ENCODE measurements around the gene FBXL22. TPM values are rescaled to one million over a fixed set of nuclear protein-coding genes. Genes with fewer than 3 reads are reported as not detected.

Gene FBXL22
- total and polyA plus RNA-seq, 7 experiments from 2014 or later: 0.94 to 3.3 (median 1.6) TPM

DNA sequence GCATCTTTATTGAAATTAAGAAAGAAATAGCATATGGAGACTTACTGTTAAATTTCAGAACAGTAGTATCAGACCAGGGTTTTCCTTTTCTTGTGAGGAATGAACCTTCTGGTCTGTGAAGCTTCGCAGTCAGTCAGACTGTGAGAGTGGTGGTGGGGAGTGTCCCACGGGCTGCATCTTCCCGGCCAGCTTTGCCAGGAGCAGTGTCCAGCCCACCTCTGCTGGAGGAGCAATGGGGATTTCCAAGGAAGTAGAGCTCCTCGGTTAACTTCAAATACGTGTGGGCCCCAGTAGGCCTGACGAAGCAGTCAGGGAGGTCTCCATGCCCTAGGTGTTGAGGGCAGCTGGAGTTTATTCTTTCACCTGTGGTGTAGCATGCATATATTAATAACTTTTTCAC lies 40.9 kb upstream of the FBXL22 start:
- CTCF ChIA-PET: no interaction called here
- Mint-ChIP-seq H3K9me3 (no peaks in the 10 kb centered on the region), H3K4me3 (no peak overlapping the region), H3K27me3 (no peaks in the 10 kb centered on the region), H3K4me1 (peaks cover 10 to 60% (median 49%) of the 10 kb centered on the region in 7 donors), H3K27ac (peak overlapping the region in 6 of 9 donors; percentile 48 to 69 (median 64)), H3K36me3 (peaks cover 16 to 49% (median 26%) of the 10 kb centered on the region in 5 donors)
- no peak for DNase-seq
- Histone ChIP-seq H3K9me3 (ENCODE audit: control insufficient read depth in 2 of 3, low read length in 3 of 3) (no peaks in the 10 kb centered on the region), H3K27me3 (ENCODE audit: control insufficient read depth in 2 of 2, insufficient read depth in 2 of 2, low read length in 2 of 2) (no peaks in the 10 kb centered on the region), H3K4me1 (ENCODE audit: control insufficient read depth in 2 of 2, insufficient read depth in 2 of 2, low read length in 2 of 2) (peaks cover 4 to 11% of the 10 kb centered on the region in 2 donors), H3K36me3 (ENCODE audit: control insufficient read depth in 2 of 3, insufficient read depth in 3 of 3, low read length in 3 of 3) (peaks cover 8 to 45% (median 19%) of the 10 kb centered on the region in 3 experiments), H3K27ac (ENCODE audit: low read depth, low read length) (peak overlapping the region; percentile 29), H3K4me3 (ENCODE audit: low read length) (no peak overlapping the region)
- peak; percentile 20 for ATAC-seq
- intact Hi-C loops (cut with micrococcal nuclease): no loop called here
- POLR2A ChIA-PET: interaction anchor here (0.6 kb wide), 1 partner anchor 88 kb away, joined by 5 read pairs; no protein-coding TSS in a partner anchor

DNA sequence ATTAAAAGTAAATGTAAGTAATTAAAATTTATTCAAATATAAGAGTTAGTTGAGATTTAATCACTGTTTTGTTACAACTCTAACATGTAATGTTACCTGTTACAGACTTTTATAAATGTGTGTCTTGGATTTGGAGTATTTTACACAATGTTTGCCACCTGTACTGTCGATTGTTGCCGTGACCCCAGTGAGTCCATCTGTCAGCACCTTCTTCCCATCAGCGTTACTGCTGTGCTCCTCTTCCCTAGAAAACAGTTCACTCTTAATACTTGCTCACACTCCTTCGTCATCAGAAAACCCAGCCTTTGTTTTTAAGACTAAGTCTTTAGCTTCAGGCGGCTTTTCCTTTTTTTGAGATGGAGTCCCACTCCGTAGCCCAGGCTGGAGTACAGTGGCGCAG lies 40.5 kb upstream of the FBXL22 start:
- intact Hi-C loops (cut with micrococcal nuclease): no loop called here
- H3K27ac ChIP-seq (ENCODE audit: low read depth, low read length): no peak overlapping the region
- peaks cover 8 to 50% (median 21%) of the 10 kb centered on the region in 3 experiments for H3K36me3 ChIP-seq (ENCODE audit: control insufficient read depth in 2 of 3, insufficient read depth in 3 of 3, low read length in 3 of 3)
- no peaks in the 10 kb centered on the region for H3K9me3 Mint-ChIP-seq
- ChIA-PET CTCF (no interaction called here), POLR2A (interaction anchor here (0.6 kb wide), 1 partner anchor 88 kb away, joined by 5 read pairs; no protein-coding TSS in a partner anchor)
- H3K9me3 ChIP-seq (ENCODE audit: control insufficient read depth in 2 of 3, low read length in 3 of 3): no peaks in the 10 kb centered on the region
- H3K27me3 Mint-ChIP-seq: no peaks in the 10 kb centered on the region
- H3K4me3 Mint-ChIP-seq: no peak overlapping the region
- H3K27me3 ChIP-seq (ENCODE audit: control insufficient read depth in 2 of 2, insufficient read depth in 2 of 2, low read length in 2 of 2): no peaks in the 10 kb centered on the region
- H3K36me3 Mint-ChIP-seq: peaks cover 16 to 51% (median 29%) of the 10 kb centered on the region in 5 donors
- H3K4me1 Mint-ChIP-seq: peaks cover 10 to 58% (median 52%) of the 10 kb centered on the region in 7 donors
- peaks cover 4 to 11% of the 10 kb centered on the region in 2 donors for H3K4me1 ChIP-seq (ENCODE audit: control insufficient read depth in 2 of 2, insufficient read depth in 2 of 2, low read length in 2 of 2)
- ATAC-seq (no peak), DNase-seq (no peak)
- no peak overlapping the region for H3K4me3 ChIP-seq (ENCODE audit: low read length)
- peak overlapping the region in 2 of 9 donors; percentile 25 to 80 for H3K27ac Mint-ChIP-seq

DNA sequence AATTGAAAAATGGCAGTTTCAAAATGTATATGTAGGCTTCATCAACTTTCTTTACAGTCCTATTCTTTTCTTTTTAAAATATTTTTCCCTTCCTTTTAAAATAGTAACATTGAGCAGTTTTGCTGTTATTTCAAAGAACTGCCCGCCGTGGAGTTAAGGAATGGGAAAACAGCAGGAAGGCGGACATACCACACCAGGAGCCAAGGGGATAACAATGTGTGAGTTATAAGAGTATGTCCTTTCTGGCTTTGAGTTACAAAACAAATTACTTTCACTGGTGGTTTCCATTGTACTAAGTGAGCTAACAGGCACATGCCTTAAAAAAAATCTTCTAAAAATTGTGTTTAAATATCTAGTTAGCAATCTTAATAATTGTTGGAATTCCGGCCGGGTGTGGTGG lies 37.4 kb upstream of the FBXL22 start:
- H3K4me1 ChIP-seq (ENCODE audit: control insufficient read depth in 2 of 2, insufficient read depth in 2 of 2, low read length in 2 of 2): no peaks in the 10 kb centered on the region
- peaks cover 12 to 74% (median 24%) of the 10 kb centered on the region in 3 experiments for H3K36me3 ChIP-seq (ENCODE audit: control insufficient read depth in 2 of 3, insufficient read depth in 3 of 3, low read length in 3 of 3)
- Mint-ChIP-seq H3K4me1 (peaks cover 0 to 35% (median 28%) of the 10 kb centered on the region in 7 donors), H3K4me3 (no peak overlapping the region), H3K9me3 (no peaks in the 10 kb centered on the region), H3K27ac (peak overlapping the region in 2 of 9 donors; percentile 45 to 70), H3K27me3 (no peaks in the 10 kb centered on the region), H3K36me3 (peaks cover 16 to 53% (median 40%) of the 10 kb centered on the region in 5 donors)
- DNase-seq: no peak
- no peak overlapping the region for H3K4me3 ChIP-seq (ENCODE audit: low read length)
- no peaks in the 10 kb centered on the region for H3K9me3 ChIP-seq (ENCODE audit: control insufficient read depth in 2 of 3, low read length in 3 of 3)
- H3K27me3 ChIP-seq (ENCODE audit: control insufficient read depth in 2 of 2, insufficient read depth in 2 of 2, low read length in 2 of 2): no peaks in the 10 kb centered on the region
- ChIA-PET CTCF (interaction anchor here (1.5 kb wide), 1 partner anchor 14 kb away, joined by 3 read pairs; no protein-coding TSS in a partner anchor), POLR2A (interaction anchor here (0.7 kb wide), 1 partner anchor 81 kb away, joined by 3 read pairs; no protein-coding TSS in a partner anchor)
- no peak for ATAC-seq
- H3K27ac ChIP-seq (ENCODE audit: low read depth, low read length): no peak overlapping the region
- intact Hi-C loops (cut with micrococcal nuclease): no loop called here

DNA sequence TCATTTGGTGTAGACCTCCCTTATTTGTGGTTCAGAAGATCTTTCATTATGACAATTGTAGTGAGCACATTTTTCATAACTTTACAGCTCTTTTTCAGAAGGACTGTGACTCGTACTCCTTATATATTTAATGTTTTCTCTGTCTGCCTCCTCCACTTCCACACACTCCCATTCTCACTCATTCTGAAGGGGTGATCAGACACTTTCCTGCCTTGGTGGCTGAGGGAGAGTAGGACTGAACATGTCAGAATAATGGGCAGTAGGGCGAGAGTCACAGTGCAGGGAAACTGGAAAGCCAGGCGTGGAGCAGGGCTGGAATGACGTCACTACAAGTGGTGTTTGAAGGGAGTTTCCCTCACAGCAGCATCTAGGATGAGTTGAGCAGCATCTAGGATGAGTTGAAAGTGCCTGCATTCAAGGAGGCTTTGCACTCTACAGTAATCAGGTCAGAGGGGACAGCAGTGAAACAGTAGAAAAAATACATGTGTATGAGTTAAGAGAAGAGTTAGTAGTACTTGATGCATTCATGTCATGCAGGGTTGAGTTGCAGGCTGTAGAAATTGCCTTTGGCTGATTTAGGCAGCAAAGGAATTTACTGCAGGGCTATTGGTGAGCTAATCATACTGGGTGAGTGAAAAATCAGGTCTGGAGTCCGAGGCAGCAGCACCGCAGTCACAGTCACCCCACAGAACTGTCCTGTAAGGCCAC lies 36.3 kb upstream of the FBXL22 start:
- Histone ChIP-seq H3K27ac (ENCODE audit: low read depth, low read length) (no peak overlapping the region), H3K4me1 (ENCODE audit: control insufficient read depth in 2 of 2, insufficient read depth in 2 of 2, low read length in 2 of 2) (no peaks in the 10 kb centered on the region), H3K4me3 (ENCODE audit: low read length) (no peak overlapping the region), H3K36me3 (ENCODE audit: control insufficient read depth in 2 of 3, insufficient read depth in 3 of 3, low read length in 3 of 3) (peaks cover 12 to 76% (median 29%) of the 10 kb centered on the region in 3 experiments), H3K9me3 (ENCODE audit: control insufficient read depth in 2 of 3, low read length in 3 of 3) (no peaks in the 10 kb centered on the region), H3K27me3 (ENCODE audit: control insufficient read depth in 2 of 2, insufficient read depth in 2 of 2, low read length in 2 of 2) (no peaks in the 10 kb centered on the region)
- peak; percentile 26 for ATAC-seq
- Mint-ChIP-seq H3K4me1 (peaks cover 0 to 28% (median 17%) of the 10 kb centered on the region in 7 donors), H3K9me3 (no peaks in the 10 kb centered on the region), H3K36me3 (peaks cover 16 to 57% (median 36%) of the 10 kb centered on the region in 5 donors), H3K27ac (peak overlapping the region in 7 of 9 donors; percentile 29 to 88 (median 59)), H3K27me3 (no peaks in the 10 kb centered on the region), H3K4me3 (peak overlapping the region in 1 of 10 donors; percentile 20)
- ChIA-PET CTCF (no interaction called here), POLR2A (interaction anchor here (1.1 kb wide), 1 partner anchor 16 kb away, joined by 4 read pairs; no protein-coding TSS in a partner anchor)
- intact Hi-C loops (cut with micrococcal nuclease): no loop called here
- DNase-seq: peak in 1 of 9 donors; percentile 41

DNA sequence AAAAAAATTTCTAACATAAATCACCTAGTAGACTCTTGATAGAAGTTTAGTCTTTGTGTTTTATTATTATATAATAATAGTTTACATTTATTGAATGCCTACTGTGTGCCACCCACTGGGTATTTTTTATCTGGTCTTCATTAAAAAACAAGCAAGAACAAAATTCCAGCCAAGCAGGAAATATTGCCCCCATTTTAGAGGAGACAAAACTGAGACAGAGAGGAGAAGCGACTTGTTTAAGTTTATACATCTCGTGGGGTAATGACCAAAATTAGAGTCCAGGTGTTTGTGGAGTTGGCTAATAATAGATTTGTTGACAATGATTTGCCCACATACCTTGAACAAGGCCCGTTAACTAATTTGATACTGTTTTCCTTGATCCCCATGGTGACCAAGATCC lies 33.1 kb upstream of the FBXL22 start:
- ChIA-PET CTCF (interaction anchor here (0.6 to 1.2 kb wide), 4 partner anchors 18 to 98 kb away, joined by 3 to 4 read pairs (median 3); no protein-coding TSS in a partner anchor), POLR2A (interaction anchor here (0.9 to 1.9 kb wide), 2 partner anchors 36 to 62 kb away, joined by 3 to 5 read pairs; no protein-coding TSS in a partner anchor)
- no peaks in the 10 kb centered on the region for H3K27me3 Mint-ChIP-seq
- peaks cover 2 to 25% (median 9%) of the 10 kb centered on the region in 7 donors for H3K4me1 Mint-ChIP-seq
- H3K27ac Mint-ChIP-seq: peak overlapping the region in 4 of 9 donors; percentile 40 to 68 (median 60)
- Histone ChIP-seq H3K4me3 (ENCODE audit: low read length) (no peak overlapping the region), H3K36me3 (ENCODE audit: control insufficient read depth in 2 of 3, insufficient read depth in 3 of 3, low read length in 3 of 3) (peaks cover 12 to 61% (median 24%) of the 10 kb centered on the region in 3 experiments), H3K27me3 (ENCODE audit: control insufficient read depth in 2 of 2, insufficient read depth in 2 of 2, low read length in 2 of 2) (no peaks in the 10 kb centered on the region), H3K9me3 (ENCODE audit: control insufficient read depth in 2 of 3, low read length in 3 of 3) (no peaks in the 10 kb centered on the region), H3K27ac (ENCODE audit: low read depth, low read length) (no peak overlapping the region), H3K4me1 (ENCODE audit: control insufficient read depth in 2 of 2, insufficient read depth in 2 of 2, low read length in 2 of 2) (no peaks in the 10 kb centered on the region)
- peaks cover 15 to 54% (median 34%) of the 10 kb centered on the region in 5 donors for H3K36me3 Mint-ChIP-seq
- no peak overlapping the region for H3K4me3 Mint-ChIP-seq
- ATAC-seq (no peak), DNase-seq (no peak)
- no peaks in the 10 kb centered on the region for H3K9me3 Mint-ChIP-seq
- intact Hi-C loops (cut with micrococcal nuclease): no loop called here

DNA sequence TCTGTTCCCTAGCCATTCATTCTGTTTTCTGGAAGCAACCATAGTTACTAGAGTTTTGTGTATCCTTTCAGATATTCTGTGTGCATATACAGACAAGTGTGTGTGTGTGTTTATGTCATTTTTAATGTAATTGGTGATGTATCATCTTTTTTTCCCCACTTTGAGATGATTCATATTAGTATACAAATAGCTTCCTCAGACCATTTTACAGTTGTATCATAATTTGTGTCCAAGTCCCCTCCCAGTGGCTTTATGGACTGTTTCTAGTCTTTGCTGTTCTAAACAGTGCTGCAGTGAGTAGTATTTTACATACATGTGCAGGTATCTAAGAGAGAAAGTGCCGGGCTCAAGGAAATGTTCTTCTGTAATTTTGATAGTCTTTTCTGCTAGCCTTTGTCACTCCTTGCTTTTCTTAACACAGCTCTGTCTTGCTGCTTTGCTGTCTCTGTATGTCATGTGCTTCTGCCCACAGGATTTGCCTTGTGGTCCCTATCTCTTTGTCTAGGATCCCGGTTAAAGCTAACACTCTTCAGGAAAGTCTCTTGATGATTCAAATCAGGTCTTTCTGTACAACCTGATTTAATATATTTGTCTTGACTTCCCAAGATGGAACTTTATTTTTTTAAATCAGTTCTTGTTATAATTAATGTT lies 31.5 kb upstream of the FBXL22 start:
- no peak overlapping the region for H3K27ac ChIP-seq (ENCODE audit: low read depth, low read length)
- intact Hi-C loops (cut with micrococcal nuclease): no loop called here

More for the DNA sequence above, 31.5 kb upstream of the FBXL22 start:
- H3K27ac Mint-ChIP-seq: peak overlapping the region in 8 of 9 donors; percentile 4 to 77 (median 36)
- CTCF ChIA-PET: interaction anchor here (1.0 to 1.2 kb wide), 2 partner anchors 44 to 78 kb away, joined by 3 read pairs; no protein-coding TSS in a partner anchor
- DNase-seq: no peak
- peaks cover 8 to 47% (median 26%) of the 10 kb centered on the region in 5 donors for H3K36me3 Mint-ChIP-seq
- Histone ChIP-seq H3K4me1 (ENCODE audit: control insufficient read depth in 2 of 2, insufficient read depth in 2 of 2, low read length in 2 of 2) (no peaks in the 10 kb centered on the region), H3K36me3 (ENCODE audit: control insufficient read depth in 2 of 3, insufficient read depth in 3 of 3, low read length in 3 of 3) (peaks cover 9 to 59% (median 20%) of the 10 kb centered on the region in 3 experiments), H3K9me3 (ENCODE audit: control insufficient read depth in 2 of 3, low read length in 3 of 3) (no peaks in the 10 kb centered on the region), H3K27me3 (ENCODE audit: control insufficient read depth in 2 of 2, insufficient read depth in 2 of 2, low read length in 2 of 2) (no peaks in the 10 kb centered on the region), H3K4me3 (ENCODE audit: low read length) (no peak overlapping the region)
- H3K27me3 Mint-ChIP-seq: no peaks in the 10 kb centered on the region
- peaks cover 4 to 21% (median 9%) of the 10 kb centered on the region in 7 donors for H3K4me1 Mint-ChIP-seq
- ATAC-seq: no peak
- no peaks in the 10 kb centered on the region for H3K9me3 Mint-ChIP-seq
- POLR2A ChIA-PET: no interaction called here
- no peak overlapping the region for H3K4me3 Mint-ChIP-seq
